ENCODE data around the gene BSG. TPM values are rescaled to one million over a fixed set of nuclear protein-coding genes. Genes with fewer than 3 reads are reported as not detected.

The BSG gene
- total RNA-seq, 4 donors from 2014 or later = 304 to 416 (median 362) TPM

GRCh38 chr19:540867-541637 lies 31.3 kb upstream of the BSG start:
- DNase-seq (ENCODE audit: extremely low spot score) = no peak
- Histone ChIP-seq H3K4me1 (peaks cover 0 to 37% (median 17%) of the 10 kb centered on the region in 4 donors), H3K36me3 (peaks cover 48 to 62% (median 60%) of the 10 kb centered on the region in 4 donors), H3K27ac (replicated peaks in 1 of 4) (no peak overlapping the region), H3K4me3 (no peak overlapping the region), H3K27me3 (no peaks in the 10 kb centered on the region), H3K9me3 (no peaks in the 10 kb centered on the region)
- no peak for TF ChIP-seq CTCF (IDR thresholded peaks at IDR 0.05)
- no peak for TF ChIP-seq POLR2A (IDR thresholded peaks at IDR 0.05; ENCODE audit: low read depth)
- no peak for TF ChIP-seq POLR2AphosphoS5 (IDR thresholded peaks at IDR 0.05)
- no peak for TF ChIP-seq EP300 (IDR thresholded peaks at IDR 0.05)
- intact Hi-C loops (cut with DNase I) = no loop called here
- 87% methylated on average over 37 of the region's 51 CpGs for WGBS

- intact Hi-C loops (cut with DNase I) = no loop called here
- Histone ChIP-seq H3K4me3 (no peak overlapping the region), H3K36me3 (peaks cover 41 to 56% (median 54%) of the 10 kb centered on the region in 4 donors), H3K9me3 (no peaks in the 10 kb centered on the region), H3K27me3 (peaks cover 0 to under 1% (median 0%) of the 10 kb centered on the region in 4 donors), H3K4me1 (peaks cover 0 to 30% (median 14%) of the 10 kb centered on the region in 4 donors), H3K27ac (replicated peaks in 1 of 4) (no peak overlapping the region)
- no peak for DNase-seq (ENCODE audit: extremely low spot score)
- WGBS = 86% methylated on average over 26 of the region's 26 CpGs
- TF ChIP-seq CTCF (IDR thresholded peaks at IDR 0.05) (no peak), POLR2AphosphoS5 (IDR thresholded peaks at IDR 0.05) (no peak), POLR2A (IDR thresholded peaks at IDR 0.05; ENCODE audit: low read depth) (no peak), EP300 (IDR thresholded peaks at IDR 0.05) (no peak)
These were observed 30.7 kb upstream of the BSG start for GRCh38 chr19:541699-542098.

- Histone ChIP-seq H3K4me3 (no peak overlapping the region), H3K27ac (replicated peaks in 1 of 4) (no peak overlapping the region), H3K9me3 (no peaks in the 10 kb centered on the region), H3K4me1 (peaks cover 0 to 29% (median 14%) of the 10 kb centered on the region in 4 donors), H3K27me3 (peaks cover 0 to 7% (median 0%) of the 10 kb centered on the region in 4 donors), H3K36me3 (peaks cover 37 to 50% (median 48%) of the 10 kb centered on the region in 4 donors)
- WGBS = 84% methylated on average over 15 of the region's 34 CpGs
- TF ChIP-seq POLR2AphosphoS5 (IDR thresholded peaks at IDR 0.05) (no peak), CTCF (IDR thresholded peaks at IDR 0.05) (no peak), POLR2A (IDR thresholded peaks at IDR 0.05; ENCODE audit: low read depth) (no peak), EP300 (IDR thresholded peaks at IDR 0.05) (no peak)
- no peak for DNase-seq (ENCODE audit: extremely low spot score)
- intact Hi-C loops (cut with DNase I) = no loop called here
These were observed 30.1 kb upstream of the BSG start for GRCh38 chr19:542173-542866.

GRCh38 chr19:543910-544608 lies 28.3 kb upstream of the BSG start, which contains the start of gene GZMM:
GZMM (plus strand) TSS chr19:544053; CDS start chr19:544072, 19 bp downstream.
- no peak within 1 kb of the TSS for H3K27ac ChIP-seq (replicated peaks in 1 of 4)
- intact Hi-C loops (cut with DNase I) = no loop called here
- H3K27me3 ChIP-seq = peaks cover 0 to 25% (median 3%) of the 10 kb centered on the region in 4 donors
- 58% methylated on average over 22 of the region's 31 CpGs for WGBS
- H3K4me1 ChIP-seq = peaks cover 0 to 23% (median 8%) of the 10 kb centered on the region in 4 donors
- H3K36me3 ChIP-seq = peaks cover 22 to 35% (median 32%) of the 10 kb centered on the region in 4 donors
- no peak for TF ChIP-seq CTCF (IDR thresholded peaks at IDR 0.05)
- no peak for TF ChIP-seq POLR2A (IDR thresholded peaks at IDR 0.05; ENCODE audit: low read depth)
- TF ChIP-seq EP300 (IDR thresholded peaks at IDR 0.05) = no peak
- peak in 1 of 2 donors; percentile 5 for TF ChIP-seq POLR2AphosphoS5 (IDR thresholded peaks at IDR 0.05)
- no peak for DNase-seq (ENCODE audit: extremely low spot score)
- H3K4me3 ChIP-seq = peak within 1 kb of the TSS in 1 of 4 donors; percentile 7
- H3K9me3 ChIP-seq = no peaks in the 10 kb centered on the region

All from esophagus muscularis mucosa (tissue), 4 donors.